HG03159 (cell line): ENCODE measurements around the gene CNN1.
"Not testable (repeated sequence)": the region's sequence is repeated elsewhere in the genome, so short reads cannot be mapped to it uniquely, and the experiment has no call there.

Experiments
- ATAC-seq: cut with Tn5 transposase; IDR thresholded peaks from one replicate; pipeline ENCODE4 v1.9.1; 2021; ENCODE audit warnings: mild to moderate bottlenecking, moderate library complexity; ENCODE audit not compliant: unreplicated experiment

The CNN1 gene

GRCh38 chr19:11598746-11599145 lies 60.1 kb downstream of the CNN1 start:
- ATAC-seq = no peak

GRCh38 chr19:11599704-11600103 lies 61.1 kb downstream of the CNN1 start:
- not testable (repeated sequence) for ATAC-seq
